ENCODE data around the gene MRPL46.
"Not testable (repeated sequence)": the region's sequence is repeated elsewhere in the genome, so short reads cannot be mapped to it uniquely, and the experiment has no call there.

MRPL46 gene

DNA sequence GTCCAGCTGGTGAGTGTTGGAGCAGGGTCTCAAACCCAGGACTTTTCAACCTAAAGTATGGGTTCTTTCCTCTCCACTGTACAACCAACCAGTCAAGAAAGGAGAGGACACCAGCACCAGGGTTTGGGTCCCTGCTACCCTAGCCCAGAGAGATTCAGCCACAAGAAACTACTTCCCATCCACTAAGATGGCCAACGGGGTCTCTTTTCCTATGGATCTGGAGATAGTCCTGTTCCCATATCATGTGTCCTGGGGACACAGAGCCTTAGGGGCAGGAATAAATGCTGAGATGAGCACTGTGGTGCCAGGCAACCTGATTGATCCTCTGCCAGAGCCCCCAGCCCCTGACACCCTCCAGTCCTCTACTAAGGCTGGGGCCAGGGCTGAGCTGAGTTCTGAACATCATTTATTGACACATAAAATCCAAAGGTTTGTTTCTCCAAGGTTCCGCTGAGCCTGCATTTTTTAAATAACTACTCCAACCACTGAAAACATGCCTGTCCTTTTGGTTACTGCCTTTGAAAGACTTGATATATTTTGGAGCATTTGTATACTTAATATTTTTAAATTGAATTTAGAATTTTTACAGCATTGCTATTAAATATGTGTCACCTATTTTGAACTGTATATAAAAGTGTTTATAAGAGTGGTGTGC is 26.0 kb downstream of the MRPL46 start:
- no peak for DNase-seq

DNA sequence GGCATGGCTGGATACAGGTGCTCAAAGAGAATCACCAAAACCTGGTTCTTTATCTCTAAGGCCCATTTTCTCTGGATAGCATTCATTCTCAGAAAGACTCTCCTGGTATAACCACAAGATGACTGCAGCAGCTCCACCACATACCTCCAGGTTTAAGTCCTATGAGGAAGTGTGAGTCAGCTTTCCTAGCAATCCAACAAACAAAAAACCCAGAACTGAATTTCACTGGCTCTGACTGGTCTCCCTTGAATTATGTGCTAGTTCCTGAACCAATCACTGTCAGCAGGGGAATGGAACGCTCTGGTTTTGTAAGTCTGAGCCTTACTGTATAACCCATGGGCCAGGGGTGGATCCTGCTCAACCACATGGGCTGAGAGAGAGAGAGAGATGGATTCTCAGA is 27.2 kb downstream of the MRPL46 start:
- DNase-seq, result peak; percentile 57

DNA sequence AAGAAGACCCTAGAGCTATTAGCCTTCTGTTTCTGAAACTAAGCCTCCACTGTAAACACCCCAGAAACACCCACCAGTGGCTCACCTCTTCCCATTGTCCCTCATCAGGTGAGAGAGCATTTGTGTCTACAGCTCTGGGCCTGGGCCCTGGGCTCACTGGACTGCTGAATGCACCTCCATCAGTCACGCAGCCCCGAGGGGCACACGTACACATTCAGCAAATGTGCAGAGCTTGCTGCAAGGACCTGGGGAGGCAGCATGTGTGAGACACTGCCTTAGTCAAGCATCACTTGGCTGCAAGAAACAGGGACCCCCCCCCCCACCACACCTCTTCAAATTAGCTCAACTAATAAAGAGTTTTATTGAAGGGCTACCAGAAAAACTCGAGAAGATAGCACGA is 29.0 kb downstream of the MRPL46 start:
- DNase-seq, result no peak

DNA sequence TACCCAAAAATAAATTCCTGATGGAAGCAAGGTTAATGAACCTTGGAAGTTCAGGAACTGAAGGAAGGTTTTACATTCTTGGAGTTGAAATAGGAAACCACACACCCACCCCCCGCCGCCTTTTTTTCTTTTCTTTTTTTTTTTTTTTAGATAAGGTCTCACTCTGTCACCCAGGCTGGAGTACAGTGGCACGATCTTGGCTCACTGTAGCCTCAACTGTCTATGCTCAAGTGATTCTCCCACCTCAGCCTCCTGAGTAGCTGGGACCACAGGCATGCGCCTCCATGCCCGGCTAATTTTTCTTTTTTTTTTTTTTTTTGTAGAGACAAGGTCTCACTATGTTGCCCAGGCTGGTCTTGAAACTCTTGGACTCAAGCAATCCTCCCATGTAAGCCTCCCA is 33.1 kb downstream of the MRPL46 start:
- not testable (repeated sequence) for DNase-seq

DNA sequence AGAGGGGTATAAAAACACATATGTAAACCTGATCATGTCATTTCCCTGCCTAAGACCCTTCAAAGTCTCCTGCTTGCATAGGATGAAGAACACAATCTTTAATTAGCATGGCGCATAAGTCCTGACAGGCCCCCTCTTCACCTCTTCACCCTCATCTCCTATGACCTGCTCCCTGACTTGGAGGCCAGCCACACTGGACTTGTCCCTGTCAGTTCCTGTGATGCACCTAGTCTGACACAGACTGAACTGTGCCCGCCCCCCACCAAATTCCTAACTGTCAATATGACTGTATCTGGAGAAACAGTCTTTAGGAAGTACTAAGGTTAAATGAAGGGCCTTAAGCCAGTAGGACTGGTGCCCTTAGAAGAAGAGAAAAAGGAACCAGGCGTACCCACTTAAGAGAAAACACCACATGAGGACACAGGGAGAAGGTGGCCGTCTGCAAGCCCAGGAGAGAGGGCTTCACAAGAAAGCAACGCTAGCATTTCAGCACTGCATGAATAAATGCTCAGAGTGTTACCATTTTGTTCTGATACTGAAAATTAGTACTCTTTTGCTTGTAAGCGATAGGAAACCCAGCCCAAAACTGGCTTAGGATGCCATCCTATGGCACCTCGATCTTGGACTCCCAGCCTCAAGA is 34.0 kb downstream of the MRPL46 start:
- no peak for DNase-seq

DNA sequence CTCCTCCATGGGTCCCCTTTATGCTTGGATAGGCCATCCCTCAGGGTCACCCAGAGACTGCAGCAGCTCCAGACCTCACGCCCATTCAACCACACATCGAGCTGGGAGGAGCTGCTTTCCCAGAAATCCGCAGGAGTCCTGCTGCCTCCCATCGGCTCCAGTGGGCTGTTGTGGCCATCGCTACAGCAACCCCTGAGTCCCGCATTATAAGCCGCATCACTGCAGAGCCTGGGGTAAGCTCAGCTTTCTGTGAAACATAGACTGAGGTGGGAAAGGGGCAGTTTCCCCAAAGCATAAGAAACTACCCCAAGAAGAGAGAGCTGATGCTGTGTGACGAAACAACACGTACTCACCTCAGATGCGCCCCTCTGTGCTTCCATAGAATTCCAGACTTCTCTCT is 35.7 kb downstream of the MRPL46 start:
- DNase-seq, result no peak

DNA sequence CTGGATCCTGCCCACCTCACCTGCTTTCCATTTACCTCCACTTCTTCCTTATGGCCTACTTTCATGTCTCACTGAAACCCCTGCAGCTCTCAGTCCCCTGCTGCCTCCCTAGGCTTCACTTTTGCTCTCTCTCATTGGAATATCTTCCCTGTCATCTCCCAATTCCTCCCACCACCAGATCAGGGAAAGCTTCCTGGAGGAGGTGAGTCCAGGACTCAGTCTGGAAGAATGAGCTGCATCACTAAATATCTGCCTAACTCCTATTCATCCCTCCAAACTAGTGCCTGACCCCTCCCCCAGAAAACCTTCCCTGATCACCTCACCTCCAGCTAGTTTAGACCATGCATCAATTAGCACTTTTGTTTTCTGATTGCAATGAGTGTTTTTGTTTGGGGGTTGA is 37.1 kb downstream of the MRPL46 start:
- DNase-seq, result no peak

DNA sequence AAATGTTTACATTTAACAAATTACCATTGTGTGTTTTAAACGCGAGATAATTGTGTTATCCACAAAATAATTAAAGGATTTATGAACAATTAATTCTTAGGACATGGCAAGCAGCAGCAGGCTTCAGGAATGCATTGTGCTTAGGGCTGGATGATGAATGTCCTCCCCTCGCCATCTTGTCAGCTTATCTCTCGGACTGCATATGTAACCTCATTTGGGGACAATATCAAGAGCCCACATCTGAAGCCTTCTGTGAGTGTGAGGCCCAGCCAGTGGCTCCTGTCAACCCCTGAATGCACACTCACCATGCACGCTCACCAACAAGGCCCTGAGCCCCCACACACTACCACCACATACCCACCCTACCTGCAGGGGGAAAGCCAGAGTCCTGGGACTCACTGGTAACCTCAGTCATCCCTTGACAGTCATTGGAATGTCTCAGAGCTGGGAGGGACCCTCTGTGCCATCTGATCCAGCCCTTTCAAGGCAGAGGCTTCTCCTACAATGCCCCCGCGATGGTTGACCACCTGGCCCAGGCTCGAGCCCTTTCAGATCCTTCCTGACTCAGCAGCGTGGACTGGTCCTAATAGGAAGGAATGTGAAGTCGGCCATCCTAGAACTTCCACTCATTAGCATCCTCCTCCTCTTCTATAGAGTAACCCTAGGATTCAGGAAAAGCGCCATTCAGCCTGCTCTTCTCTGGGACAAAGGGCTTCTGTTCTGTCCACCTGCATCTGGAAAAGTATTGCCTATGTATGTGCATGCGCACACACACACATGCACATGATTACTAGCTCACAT is 38.2 kb downstream of the MRPL46 start:
- DNase-seq, result no peak

DNA sequence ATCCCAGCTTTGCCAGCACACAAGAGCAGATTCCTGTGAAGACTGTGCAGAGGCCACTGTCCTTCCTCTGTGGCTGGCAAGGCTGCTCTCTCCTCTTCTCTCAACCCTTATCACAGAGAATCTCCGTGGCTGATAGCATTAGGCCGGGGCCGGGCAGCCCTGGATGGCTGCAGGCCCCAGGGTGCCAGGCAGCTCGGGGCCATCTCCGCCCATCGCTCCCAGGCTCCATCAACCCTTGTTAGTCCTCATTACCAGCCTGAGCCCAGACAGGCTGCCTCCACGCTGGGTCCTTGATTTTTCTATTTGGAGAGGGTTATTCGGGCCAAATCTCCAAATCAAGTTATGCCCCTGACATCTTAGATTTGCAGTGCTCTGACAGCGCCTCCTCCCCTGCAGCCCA is 39.1 kb downstream of the MRPL46 start:
- no peak for DNase-seq

DNA sequence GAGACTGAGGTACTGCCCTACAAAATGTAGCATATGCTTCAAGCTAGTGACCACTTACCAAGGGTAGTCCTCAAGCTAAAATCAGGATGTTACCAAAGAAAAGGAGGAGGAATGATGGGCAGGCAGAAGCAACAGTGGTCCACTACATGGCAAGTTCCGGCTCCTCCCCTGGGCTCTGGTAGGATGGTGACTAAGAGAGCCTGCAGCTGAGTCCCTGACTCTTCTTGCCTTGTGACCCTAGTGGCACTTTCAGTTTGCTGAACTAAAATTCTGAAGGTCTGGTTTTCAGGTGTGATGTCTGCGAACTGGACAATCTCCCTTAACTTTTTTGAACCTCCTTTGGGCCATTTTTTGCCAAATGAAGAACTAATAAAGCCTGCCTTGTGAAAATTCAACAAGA is 40.9 kb downstream of the MRPL46 start:
- no peak for DNase-seq

DNA sequence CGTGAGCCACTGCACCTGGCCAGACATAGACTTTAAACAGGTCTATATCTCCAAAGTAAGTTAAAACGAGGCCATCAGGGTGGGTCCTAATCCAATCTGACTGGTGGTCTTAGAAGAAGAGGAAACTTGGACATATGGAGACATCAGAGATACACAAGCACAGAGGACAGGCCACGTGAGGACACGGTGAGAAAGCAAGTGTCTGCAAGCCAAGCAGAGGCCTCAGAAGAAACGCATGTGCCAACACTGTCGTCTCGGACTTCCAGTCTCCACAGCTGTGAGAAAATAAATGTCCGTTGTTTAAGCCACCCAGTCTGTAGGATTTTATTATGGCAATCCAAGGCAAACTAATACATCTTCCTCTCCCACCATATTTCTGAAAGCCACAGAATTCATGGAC is 43.9 kb downstream of the MRPL46 start:
- DNase-seq, result no peak

DNA sequence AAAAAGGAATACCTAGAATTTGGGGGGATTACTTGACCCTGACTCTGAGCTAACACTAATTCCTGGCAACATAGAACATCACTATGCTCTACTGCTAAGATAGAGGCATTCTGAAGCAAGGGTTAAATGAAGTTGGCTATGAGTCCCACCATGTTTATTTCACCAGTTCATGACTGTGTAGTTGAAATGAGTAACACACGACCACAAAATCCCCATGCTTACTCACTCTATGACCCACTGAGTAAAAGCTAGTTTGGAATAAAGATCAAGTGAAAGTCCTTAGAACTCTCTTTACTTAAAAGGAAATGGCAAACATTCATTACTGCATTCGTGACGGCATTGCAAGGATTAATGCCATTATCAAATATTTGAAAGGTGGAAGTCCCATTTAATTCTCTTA is 47.4 kb downstream of the MRPL46 start:
- peak; percentile 25 for DNase-seq

All from fibroblast of skin of scalp (primary cell).